OCI-LY7 (cell line): Measurements from ENCODE around the gene GALC. TPM values are rescaled to one million over a fixed set of nuclear protein-coding genes. Genes with fewer than 3 reads are reported as not detected.

Experiments
- BruUV-seq: library from RNA; stranded (reverse); fragments of 400-500 nt; replicated peaks from 2 replicates; lab custom pipeline; 2021; lab: Mats Ljungman, UMichigan
- CTCF ChIA-PET: fragments of 300-600 bp; sonication (Branson Sonifier 250); formaldehyde crosslinking; loops from one replicate; lab custom pipeline; 2022; ENCODE audit warnings: antibody characterized with exemption; ENCODE audit not compliant: unreplicated experiment; lab: Charles Lee
- POLR2A ChIA-PET: fragments of 300-600 bp; sonication (Branson Sonifier 250); formaldehyde crosslinking; loops from one replicate; lab custom pipeline; 2022; ENCODE audit warnings: antibody characterized with exemption; lab: Charles Lee
- DNase-seq: peaks from one replicate; pipeline ENCODE4 v3.0.0-alpha.2; 2015; ENCODE audit warnings: low spot score
- H2AFZ ChIP-seq: fragments of 200-600 bp; sonication (generic), shearing (Covaris generic); 2 replicates; pipeline ENCODE4 v1.6.1; 2014; ENCODE audit warnings: mild to moderate bottlenecking, antibody characterized with exemption, low read length, moderate library complexity
- H3K27ac ChIP-seq: fragments of 200-600 bp; sonication (generic); 2 replicates; pipeline ENCODE4 v1.5.1; 2014; ENCODE audit warnings: mixed run types, low read depth, mild to moderate bottlenecking, moderate library complexity, low read length, inconsistent platforms; ENCODE audit not compliant: poor library complexity, severe bottlenecking
- H3K36me3 ChIP-seq: fragments of 200-600 bp; sonication (generic); 2 replicates; pipeline ENCODE4 v1.6.1; 2014; ENCODE audit warnings: mild to moderate bottlenecking, antibody characterized with exemption, low read length, moderate library complexity, mixed read lengths; ENCODE audit not compliant: insufficient read depth
- H3K4me1 ChIP-seq: fragments of 200-600 bp; sonication (generic); 2 replicates; pipeline ENCODE4 v1.5.1; 2014; ENCODE audit warnings: mild to moderate bottlenecking, low read length; ENCODE audit not compliant: insufficient read depth, poor library complexity, severe bottlenecking
- H3K4me2 ChIP-seq: fragments of 200-600 bp; sonication (generic); 2 replicates; pipeline ENCODE4 v1.6.1; 2014; ENCODE audit warnings: mild to moderate bottlenecking, low read length
- H3K4me3 ChIP-seq: fragments of 200-600 bp; sonication (generic); 2 replicates; pipeline ENCODE4 v1.5.1; 2014; ENCODE audit warnings: mild to moderate bottlenecking, low read depth, low read length; ENCODE audit not compliant: poor library complexity, severe bottlenecking
- H3K79me2 ChIP-seq: fragments of 200-600 bp; sonication (generic); 2 replicates; pipeline ENCODE4 v1.6.1; 2016; ENCODE audit warnings: low read depth, mild to moderate bottlenecking, low read length, moderate library complexity, mixed read lengths; ENCODE audit not compliant: insufficient read depth
- H3K9me2 ChIP-seq: fragments of 200-600 bp; sonication (generic); 2 replicates; pipeline ENCODE4 v1.6.1; 2016; ENCODE audit warnings: mild to moderate bottlenecking, low read length, mixed read lengths; ENCODE audit not compliant: insufficient read depth
- H3K9me3 ChIP-seq: fragments of 200-600 bp; sonication (generic); 2 replicates; pipeline ENCODE4 v1.6.1; 2014; ENCODE audit warnings: mild to moderate bottlenecking, mixed run types, low read length, mixed read lengths
- H4K20me1 ChIP-seq: fragments of 200-600 bp; sonication (generic); 2 replicates; pipeline ENCODE4 v1.6.1; 2014; ENCODE audit warnings: mild to moderate bottlenecking, antibody characterized with exemption, low read length, moderate library complexity, mixed read lengths; ENCODE audit not compliant: insufficient read depth
- EZH2phosphoT487 ChIP-seq: fragments of 200-600 bp; sonication (generic); IDR thresholded peaks from 2 replicates; pipeline ENCODE4 v1.6.1; 2018; ENCODE audit warnings: low read depth, borderline replicate concordance, mild to moderate bottlenecking, mixed run types, antibody characterized with exemption, low read length, moderate library complexity, mixed read lengths
- intact Hi-C: fragments of 100-400 bp; cut with micrococcal nuclease; formaldehyde crosslinking; loops from one replicate; pipeline ENCODE4 v1.10.0; 2022; ENCODE audit not compliant: unreplicated experiment
- total RNA-seq, 2 experiments: library from RNA; depleted of rRNA in 1 of 2; stranded (reverse); fragments of >200 nt in 1 of 2; shearing (Covaris generic) in 1 of 2; gene quantifications; 2 replicates each; pipeline ENCODE4 v1.2.3, GENCODE V29; 2014 to 2022
- TF ChIP-seq, protein P1 (sequence below): fragments of 200-600 bp; sonication (generic); conservative IDR thresholded peaks from 2 replicates; pipeline ENCODE4 v1.5.1; 2014; ENCODE audit warnings: mild to moderate bottlenecking, antibody characterized with exemption, low read length, moderate library complexity, mixed read lengths

GALC gene
- total RNA-seq, 2 experiments from 2014 or later, result 4.4 to 18.0 TPM

DNA sequence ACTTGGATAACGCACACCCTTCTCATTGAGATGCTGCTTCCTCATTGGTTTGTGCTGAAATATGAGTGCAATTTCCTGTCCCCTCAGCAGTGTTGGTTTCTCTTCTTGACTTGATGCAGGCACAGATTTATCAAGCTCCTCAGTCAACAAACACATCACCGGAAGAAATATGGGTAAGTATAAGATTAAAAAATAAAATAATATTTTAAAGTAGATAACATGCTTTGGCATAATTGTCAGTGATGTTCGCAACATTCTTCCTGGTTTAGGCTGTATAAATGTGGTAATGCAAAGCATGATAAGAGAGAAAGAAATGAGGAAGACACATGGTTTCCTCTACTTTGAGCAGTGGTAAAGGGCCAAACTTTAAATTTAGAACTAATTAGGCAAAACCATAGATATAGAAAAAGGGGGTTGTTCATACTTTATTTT lies 12.1 kb upstream of the GALC start, which contains the start of gene GPR65:
Gene GPR65 (plus strand): TSS at position 86 of the 432 bp plus-strand sequence. CDS start 5,713 bp downstream, outside the sequence.
- CTCF ChIA-PET, result no interaction called here
- DNase-seq, result peak; percentile 83
- Histone ChIP-seq H3K9me2 (no peaks in the 10 kb centered on the region), H3K4me1 (peaks cover 42% of the 10 kb centered on the region), H3K4me3 (peak within 1 kb of the TSS; percentile 71), H3K27ac (peak within 1 kb of the TSS; percentile 78), H4K20me1 (no peaks in the 10 kb centered on the region), H3K79me2 (peaks cover 33% of the 10 kb centered on the region), H3K9me3 (no peaks in the 10 kb centered on the region), H2AFZ (peak within 1 kb of the TSS; percentile 95), H3K4me2 (peak within 1 kb of the TSS; percentile 73), H3K36me3 (no peaks in the 10 kb centered on the region)
- intact Hi-C loops, result loop anchor here (10.0 kb wide), 2 partner anchors 380 to 790 kb away; partner anchors contain the start of genes EML5 and SPATA7
- BruUV-seq, result no TSS peak
- POLR2A ChIA-PET, result interaction anchor here (0.6 to 6.2 kb wide), 5 partner anchors 8 to 373 kb away, joined by 3 to 66 read pairs (median 4); partner anchors contain the start of gene GALC
- TF ChIP-seq, protein P1, sequence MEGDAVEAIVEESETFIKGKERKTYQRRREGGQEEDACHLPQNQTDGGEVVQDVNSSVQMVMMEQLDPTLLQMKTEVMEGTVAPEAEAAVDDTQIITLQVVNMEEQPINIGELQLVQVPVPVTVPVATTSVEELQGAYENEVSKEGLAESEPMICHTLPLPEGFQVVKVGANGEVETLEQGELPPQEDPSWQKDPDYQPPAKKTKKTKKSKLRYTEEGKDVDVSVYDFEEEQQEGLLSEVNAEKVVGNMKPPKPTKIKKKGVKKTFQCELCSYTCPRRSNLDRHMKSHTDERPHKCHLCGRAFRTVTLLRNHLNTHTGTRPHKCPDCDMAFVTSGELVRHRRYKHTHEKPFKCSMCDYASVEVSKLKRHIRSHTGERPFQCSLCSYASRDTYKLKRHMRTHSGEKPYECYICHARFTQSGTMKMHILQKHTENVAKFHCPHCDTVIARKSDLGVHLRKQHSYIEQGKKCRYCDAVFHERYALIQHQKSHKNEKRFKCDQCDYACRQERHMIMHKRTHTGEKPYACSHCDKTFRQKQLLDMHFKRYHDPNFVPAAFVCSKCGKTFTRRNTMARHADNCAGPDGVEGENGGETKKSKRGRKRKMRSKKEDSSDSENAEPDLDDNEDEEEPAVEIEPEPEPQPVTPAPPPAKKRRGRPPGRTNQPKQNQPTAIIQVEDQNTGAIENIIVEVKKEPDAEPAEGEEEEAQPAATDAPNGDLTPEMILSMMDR, result no peak
- TF ChIP-seq EZH2phosphoT487, result no peak

DNA sequence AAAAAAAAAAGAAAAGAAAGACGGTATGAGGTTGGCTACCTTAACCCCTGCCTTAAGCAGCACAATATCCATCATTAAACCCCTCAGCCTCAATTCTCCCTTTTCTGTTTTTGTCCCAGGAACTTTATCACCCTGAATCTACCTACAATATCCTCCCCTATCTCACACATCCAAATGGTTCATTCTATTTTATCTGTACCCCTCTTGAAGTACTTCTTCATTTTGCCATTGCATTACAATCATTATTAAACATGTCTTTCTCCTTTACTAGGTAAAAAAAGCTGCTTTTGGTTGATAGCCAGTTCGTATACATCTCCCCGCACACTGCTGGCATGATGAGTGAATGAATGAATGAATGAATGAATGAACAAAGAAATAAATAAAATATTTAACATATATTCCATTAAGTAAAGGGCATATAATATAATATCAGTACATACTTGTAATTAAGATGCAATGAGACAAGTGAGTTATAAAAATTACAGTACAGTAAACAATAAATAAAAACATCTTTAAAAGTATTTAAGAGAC lies 11.6 kb upstream of the GALC start:
- H2AFZ ChIP-seq, result peak overlapping the region; percentile 95
- no peaks in the 10 kb centered on the region for H4K20me1 ChIP-seq
- no peaks in the 10 kb centered on the region for H3K9me2 ChIP-seq
- peak overlapping the region; percentile 73 for H3K4me2 ChIP-seq
- H3K79me2 ChIP-seq, result peaks cover 33% of the 10 kb centered on the region
- TSS peak; percentile 88 for BruUV-seq
- intact Hi-C loops, result loop anchor here (10.0 kb wide), 2 partner anchors 380 to 790 kb away; partner anchors contain the start of genes EML5 and SPATA7
- no peaks in the 10 kb centered on the region for H3K36me3 ChIP-seq
- H3K4me3 ChIP-seq, result peak overlapping the region; percentile 71
- POLR2A ChIA-PET, result interaction anchor here (0.5 to 6.2 kb wide), 6 partner anchors 9 to 839 kb away, joined by 3 to 66 read pairs (median 4); partner anchors contain the start of gene GALC
- TF ChIP-seq, protein P1, result no peak
- no peak for TF ChIP-seq EZH2phosphoT487
- no peaks in the 10 kb centered on the region for H3K9me3 ChIP-seq
- CTCF ChIA-PET, result no interaction called here
- peak; percentile 39 for DNase-seq
- H3K4me1 ChIP-seq, result peaks cover 42% of the 10 kb centered on the region
- H3K27ac ChIP-seq, result peak overlapping the region; percentile 78
